WTC11 (cell line): ENCODE measurements around the gene DSTN. TPM values are rescaled to one million over a fixed set of nuclear protein-coding genes. Genes with fewer than 3 reads are reported as not detected.

Experiments
- ATAC-seq: fragments of 200-7000 bp; cut with Tn5 transposase; 2 replicates; pipeline ENCODE4 v1.10.0; 2021; ENCODE audit warnings: mild to moderate bottlenecking, moderate library complexity
- CTCF ChIA-PET: fragments of 300-600 bp; sonication (Branson Sonifier 250); formaldehyde crosslinking; loops from one replicate; lab custom pipeline; 2021; ENCODE audit warnings: antibody characterized with exemption; lab: Charles Lee
- POLR2A ChIA-PET: fragments of 350-600 bp; sonication (Branson Sonifier 250); formaldehyde crosslinking; loops from one replicate; lab custom pipeline; 2021; ENCODE audit warnings: antibody characterized with exemption; lab: Charles Lee
- DNase-seq: peaks from one replicate; pipeline ENCODE4 v3.0.0; 2021; ENCODE audit warnings: low spot score
- H3K27ac Mint-ChIP-seq: 2 replicates; pipeline ENCODE4 v1.8.0; 2021; ENCODE audit warnings: mixed read lengths
- H3K27me3 Mint-ChIP-seq: 2 replicates; pipeline ENCODE4 v1.8.0; 2021; ENCODE audit warnings: low read depth, mild to moderate bottlenecking, moderate library complexity, mixed read lengths
- H3K36me3 Mint-ChIP-seq: 2 replicates; pipeline ENCODE4 v1.8.0; 2021; ENCODE audit warnings: mixed read lengths
- H3K4me1 Mint-ChIP-seq: 2 replicates; pipeline ENCODE4 v1.8.0; 2022; ENCODE audit warnings: mixed read lengths
- H3K4me3 Mint-ChIP-seq: 2 replicates; pipeline ENCODE4 v1.8.0; 2021; ENCODE audit warnings: mild to moderate bottlenecking, moderate library complexity, mixed read lengths
- H3K9me3 Mint-ChIP-seq: 2 replicates; pipeline ENCODE4 v1.8.0; 2021; ENCODE audit warnings: mixed read lengths
- CREM ChIP-seq: sonication (generic); formaldehyde crosslinking; IDR thresholded peaks from 2 replicates; pipeline ENCODE4 v1.8.1; 2022; ENCODE audit warnings: mild to moderate bottlenecking, missing genetic modification reagents, moderate library complexity
- ESRRA ChIP-seq: sonication (generic); formaldehyde crosslinking; IDR thresholded peaks from 2 replicates; pipeline ENCODE4 v1.8.1; 2022; ENCODE audit warnings: mild to moderate bottlenecking, missing genetic modification reagents, borderline replicate concordance
- KAT7 ChIP-seq: sonication (generic); formaldehyde crosslinking; IDR thresholded peaks from 2 replicates; pipeline ENCODE4 v1.8.1; 2023; ENCODE audit warnings: missing genetic modification reagents, mild to moderate bottlenecking, borderline replicate concordance
- MYBL2 ChIP-seq: sonication (generic); formaldehyde crosslinking; IDR thresholded peaks from 2 replicates; pipeline ENCODE4 v1.8.1; 2023; ENCODE audit warnings: mild to moderate bottlenecking, moderate library complexity, missing genetic modification reagents
- RORB ChIP-seq: fragments of 250-450 bp; sonication (Bioruptor Pico); IDR thresholded peaks from 2 replicates; pipeline ENCODE4 v1.9.0; 2021; ENCODE audit warnings: mild to moderate bottlenecking
- TEAD4 ChIP-seq: sonication (generic); formaldehyde crosslinking; IDR thresholded peaks from 2 replicates; pipeline ENCODE4 v1.8.0; 2022; ENCODE audit warnings: mild to moderate bottlenecking, missing genetic modification reagents
- ZNF121 ChIP-seq: sonication (generic); formaldehyde crosslinking; IDR thresholded peaks from 2 replicates; pipeline ENCODE4 v1.8.0; 2023; ENCODE audit warnings: missing genetic modification reagents
- total RNA-seq: library from RNA; stranded (reverse); gene quantifications from 3 replicates; pipeline ENCODE4 v1.2.3, GENCODE V29; 2021
- TF ChIP-seq, protein P1 (sequence below): fragments of 250-450 bp; sonication (Bioruptor Pico); IDR thresholded peaks from 2 replicates; pipeline ENCODE4 v1.9.0; 2021; ENCODE audit warnings: mild to moderate bottlenecking
- TF ChIP-seq, protein P2 (sequence below): sonication (generic); formaldehyde crosslinking; IDR thresholded peaks from 2 replicates; pipeline ENCODE4 v1.8.0; 2023; ENCODE audit warnings: missing genetic modification reagents
- TF ChIP-seq, protein P3 (sequence below): sonication (generic); formaldehyde crosslinking; IDR thresholded peaks from 2 replicates; pipeline ENCODE4 v1.8.1; 2023; ENCODE audit warnings: mild to moderate bottlenecking, missing genetic modification reagents, borderline replicate concordance
- TF ChIP-seq, protein P4 (sequence below): sonication (generic); formaldehyde crosslinking; IDR thresholded peaks from 2 replicates; pipeline ENCODE4 v1.8.0; 2022; ENCODE audit warnings: mild to moderate bottlenecking, missing genetic modification reagents
- TF ChIP-seq, protein P5 (sequence below): sonication (generic); formaldehyde crosslinking; IDR thresholded peaks from 2 replicates; pipeline ENCODE4 v1.8.1; 2023; ENCODE audit warnings: mild to moderate bottlenecking, missing genetic modification reagents
- TF ChIP-seq, protein P6 (sequence below): sonication (generic); formaldehyde crosslinking; IDR thresholded peaks from 2 replicates; pipeline ENCODE4 v1.8.0; 2022; ENCODE audit warnings: missing genetic modification reagents
- TF ChIP-seq, protein P7 (sequence below): sonication (generic); formaldehyde crosslinking; IDR thresholded peaks from 2 replicates; pipeline ENCODE4 v1.8.0; 2022; ENCODE audit warnings: mild to moderate bottlenecking, missing genetic modification reagents
- TF ChIP-seq, protein P8 (sequence below): sonication (generic); formaldehyde crosslinking; IDR thresholded peaks from 2 replicates; pipeline ENCODE4 v1.8.1; 2022; ENCODE audit warnings: mild to moderate bottlenecking, moderate library complexity, missing genetic modification reagents
- TF ChIP-seq, protein P9 (sequence below): fragments of 250-450 bp; sonication (Bioruptor Pico); IDR thresholded peaks from 2 replicates; pipeline ENCODE4 v1.9.0; 2021; ENCODE audit warnings: moderate library complexity, mild to moderate bottlenecking, inconsistent platforms, borderline replicate concordance

Gene DSTN
- total RNA-seq, 1 experiment from 2014 or later: 153 TPM

DNA sequence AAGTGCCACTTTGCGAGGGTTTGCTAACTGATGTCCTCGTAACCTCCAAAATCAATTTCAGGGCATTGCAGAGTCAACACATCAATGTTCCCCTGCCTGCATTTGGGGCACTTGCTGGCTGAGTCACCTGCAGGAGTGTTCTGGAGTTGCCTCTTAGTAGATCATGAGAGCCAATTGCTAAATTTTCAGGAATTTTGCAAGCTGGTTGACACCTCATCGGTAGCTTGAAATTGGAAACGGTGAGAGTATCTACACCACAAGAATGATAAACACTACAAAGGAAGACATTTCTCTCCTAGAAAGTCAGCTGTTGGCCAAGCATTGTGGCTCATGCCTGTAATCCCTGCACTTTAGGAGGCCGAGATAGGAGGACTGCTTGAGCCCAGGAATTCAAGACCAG, 27.9 kb upstream of the DSTN start:
- Mint-ChIP-seq H3K9me3 (no peaks in the 10 kb centered on the region), H3K4me3 (no peak overlapping the region), H3K4me1 (peaks cover 5% of the 10 kb centered on the region), H3K27me3 (no peaks in the 10 kb centered on the region), H3K27ac (no peak overlapping the region), H3K36me3 (no peaks in the 10 kb centered on the region)
- TF ChIP-seq, protein P1, sequence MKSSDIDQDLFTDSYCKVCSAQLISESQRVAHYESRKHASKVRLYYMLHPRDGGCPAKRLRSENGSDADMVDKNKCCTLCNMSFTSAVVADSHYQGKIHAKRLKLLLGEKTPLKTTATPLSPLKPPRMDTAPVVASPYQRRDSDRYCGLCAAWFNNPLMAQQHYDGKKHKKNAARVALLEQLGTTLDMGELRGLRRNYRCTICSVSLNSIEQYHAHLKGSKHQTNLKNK: no peak
- TF ChIP-seq TEAD4 (CRISPR knock-in tag) (no peak), KAT7 (no peak), ESRRA (CRISPR knock-in tag) (no peak), RORB (CRISPR knock-in tag) (no peak), CREM (CRISPR knock-in tag) (no peak), ZNF121 (CRISPR knock-in tag) (no peak), MYBL2 (CRISPR knock-in tag) (no peak)
- TF ChIP-seq, protein P2, sequence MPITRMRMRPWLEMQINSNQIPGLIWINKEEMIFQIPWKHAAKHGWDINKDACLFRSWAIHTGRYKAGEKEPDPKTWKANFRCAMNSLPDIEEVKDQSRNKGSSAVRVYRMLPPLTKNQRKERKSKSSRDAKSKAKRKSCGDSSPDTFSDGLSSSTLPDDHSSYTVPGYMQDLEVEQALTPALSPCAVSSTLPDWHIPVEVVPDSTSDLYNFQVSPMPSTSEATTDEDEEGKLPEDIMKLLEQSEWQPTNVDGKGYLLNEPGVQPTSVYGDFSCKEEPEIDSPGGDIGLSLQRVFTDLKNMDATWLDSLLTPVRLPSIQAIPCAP (CRISPR knock-in tag): no peak
- TF ChIP-seq, protein P3, sequence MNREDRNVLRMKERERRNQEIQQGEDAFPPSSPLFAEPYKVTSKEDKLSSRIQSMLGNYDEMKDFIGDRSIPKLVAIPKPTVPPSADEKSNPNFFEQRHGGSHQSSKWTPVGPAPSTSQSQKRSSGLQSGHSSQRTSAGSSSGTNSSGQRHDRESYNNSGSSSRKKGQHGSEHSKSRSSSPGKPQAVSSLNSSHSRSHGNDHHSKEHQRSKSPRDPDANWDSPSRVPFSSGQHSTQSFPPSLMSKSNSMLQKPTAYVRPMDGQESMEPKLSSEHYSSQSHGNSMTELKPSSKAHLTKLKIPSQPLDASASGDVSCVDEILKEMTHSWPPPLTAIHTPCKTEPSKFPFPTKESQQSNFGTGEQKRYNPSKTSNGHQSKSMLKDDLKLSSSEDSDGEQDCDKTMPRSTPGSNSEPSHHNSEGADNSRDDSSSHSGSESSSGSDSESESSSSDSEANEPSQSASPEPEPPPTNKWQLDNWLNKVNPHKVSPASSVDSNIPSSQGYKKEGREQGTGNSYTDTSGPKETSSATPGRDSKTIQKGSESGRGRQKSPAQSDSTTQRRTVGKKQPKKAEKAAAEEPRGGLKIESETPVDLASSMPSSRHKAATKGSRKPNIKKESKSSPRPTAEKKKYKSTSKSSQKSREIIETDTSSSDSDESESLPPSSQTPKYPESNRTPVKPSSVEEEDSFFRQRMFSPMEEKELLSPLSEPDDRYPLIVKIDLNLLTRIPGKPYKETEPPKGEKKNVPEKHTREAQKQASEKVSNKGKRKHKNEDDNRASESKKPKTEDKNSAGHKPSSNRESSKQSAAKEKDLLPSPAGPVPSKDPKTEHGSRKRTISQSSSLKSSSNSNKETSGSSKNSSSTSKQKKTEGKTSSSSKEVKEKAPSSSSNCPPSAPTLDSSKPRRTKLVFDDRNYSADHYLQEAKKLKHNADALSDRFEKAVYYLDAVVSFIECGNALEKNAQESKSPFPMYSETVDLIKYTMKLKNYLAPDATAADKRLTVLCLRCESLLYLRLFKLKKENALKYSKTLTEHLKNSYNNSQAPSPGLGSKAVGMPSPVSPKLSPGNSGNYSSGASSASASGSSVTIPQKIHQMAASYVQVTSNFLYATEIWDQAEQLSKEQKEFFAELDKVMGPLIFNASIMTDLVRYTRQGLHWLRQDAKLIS (CRISPR knock-in tag): no peak
- TF ChIP-seq, protein P4, sequence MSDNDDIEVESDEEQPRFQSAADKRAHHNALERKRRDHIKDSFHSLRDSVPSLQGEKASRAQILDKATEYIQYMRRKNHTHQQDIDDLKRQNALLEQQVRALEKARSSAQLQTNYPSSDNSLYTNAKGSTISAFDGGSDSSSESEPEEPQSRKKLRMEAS (CRISPR knock-in tag): no peak
- TF ChIP-seq, protein P5, sequence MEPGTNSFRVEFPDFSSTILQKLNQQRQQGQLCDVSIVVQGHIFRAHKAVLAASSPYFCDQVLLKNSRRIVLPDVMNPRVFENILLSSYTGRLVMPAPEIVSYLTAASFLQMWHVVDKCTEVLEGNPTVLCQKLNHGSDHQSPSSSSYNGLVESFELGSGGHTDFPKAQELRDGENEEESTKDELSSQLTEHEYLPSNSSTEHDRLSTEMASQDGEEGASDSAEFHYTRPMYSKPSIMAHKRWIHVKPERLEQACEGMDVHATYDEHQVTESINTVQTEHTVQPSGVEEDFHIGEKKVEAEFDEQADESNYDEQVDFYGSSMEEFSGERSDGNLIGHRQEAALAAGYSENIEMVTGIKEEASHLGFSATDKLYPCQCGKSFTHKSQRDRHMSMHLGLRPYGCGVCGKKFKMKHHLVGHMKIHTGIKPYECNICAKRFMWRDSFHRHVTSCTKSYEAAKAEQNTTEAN: no peak
- TF ChIP-seq, protein P6, sequence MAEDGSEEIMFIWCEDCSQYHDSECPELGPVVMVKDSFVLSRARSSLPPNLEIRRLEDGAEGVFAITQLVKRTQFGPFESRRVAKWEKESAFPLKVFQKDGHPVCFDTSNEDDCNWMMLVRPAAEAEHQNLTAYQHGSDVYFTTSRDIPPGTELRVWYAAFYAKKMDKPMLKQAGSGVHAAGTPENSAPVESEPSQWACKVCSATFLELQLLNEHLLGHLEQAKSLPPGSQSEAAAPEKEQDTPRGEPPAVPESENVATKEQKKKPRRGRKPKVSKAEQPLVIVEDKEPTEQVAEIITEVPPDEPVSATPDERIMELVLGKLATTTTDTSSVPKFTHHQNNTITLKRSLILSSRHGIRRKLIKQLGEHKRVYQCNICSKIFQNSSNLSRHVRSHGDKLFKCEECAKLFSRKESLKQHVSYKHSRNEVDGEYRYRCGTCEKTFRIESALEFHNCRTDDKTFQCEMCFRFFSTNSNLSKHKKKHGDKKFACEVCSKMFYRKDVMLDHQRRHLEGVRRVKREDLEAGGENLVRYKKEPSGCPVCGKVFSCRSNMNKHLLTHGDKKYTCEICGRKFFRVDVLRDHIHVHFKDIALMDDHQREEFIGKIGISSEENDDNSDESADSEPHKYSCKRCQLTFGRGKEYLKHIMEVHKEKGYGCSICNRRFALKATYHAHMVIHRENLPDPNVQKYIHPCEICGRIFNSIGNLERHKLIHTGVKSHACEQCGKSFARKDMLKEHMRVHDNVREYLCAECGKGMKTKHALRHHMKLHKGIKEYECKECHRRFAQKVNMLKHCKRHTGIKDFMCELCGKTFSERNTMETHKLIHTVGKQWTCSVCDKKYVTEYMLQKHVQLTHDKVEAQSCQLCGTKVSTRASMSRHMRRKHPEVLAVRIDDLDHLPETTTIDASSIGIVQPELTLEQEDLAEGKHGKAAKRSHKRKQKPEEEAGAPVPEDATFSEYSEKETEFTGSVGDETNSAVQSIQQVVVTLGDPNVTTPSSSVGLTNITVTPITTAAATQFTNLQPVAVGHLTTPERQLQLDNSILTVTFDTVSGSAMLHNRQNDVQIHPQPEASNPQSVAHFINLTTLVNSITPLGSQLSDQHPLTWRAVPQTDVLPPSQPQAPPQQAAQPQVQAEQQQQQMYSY (CRISPR knock-in tag): no peak
- TF ChIP-seq, protein P7, sequence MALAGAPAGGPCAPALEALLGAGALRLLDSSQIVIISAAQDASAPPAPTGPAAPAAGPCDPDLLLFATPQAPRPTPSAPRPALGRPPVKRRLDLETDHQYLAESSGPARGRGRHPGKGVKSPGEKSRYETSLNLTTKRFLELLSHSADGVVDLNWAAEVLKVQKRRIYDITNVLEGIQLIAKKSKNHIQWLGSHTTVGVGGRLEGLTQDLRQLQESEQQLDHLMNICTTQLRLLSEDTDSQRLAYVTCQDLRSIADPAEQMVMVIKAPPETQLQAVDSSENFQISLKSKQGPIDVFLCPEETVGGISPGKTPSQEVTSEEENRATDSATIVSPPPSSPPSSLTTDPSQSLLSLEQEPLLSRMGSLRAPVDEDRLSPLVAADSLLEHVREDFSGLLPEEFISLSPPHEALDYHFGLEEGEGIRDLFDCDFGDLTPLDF (CRISPR knock-in tag): no peak
- TF ChIP-seq, protein P8, sequence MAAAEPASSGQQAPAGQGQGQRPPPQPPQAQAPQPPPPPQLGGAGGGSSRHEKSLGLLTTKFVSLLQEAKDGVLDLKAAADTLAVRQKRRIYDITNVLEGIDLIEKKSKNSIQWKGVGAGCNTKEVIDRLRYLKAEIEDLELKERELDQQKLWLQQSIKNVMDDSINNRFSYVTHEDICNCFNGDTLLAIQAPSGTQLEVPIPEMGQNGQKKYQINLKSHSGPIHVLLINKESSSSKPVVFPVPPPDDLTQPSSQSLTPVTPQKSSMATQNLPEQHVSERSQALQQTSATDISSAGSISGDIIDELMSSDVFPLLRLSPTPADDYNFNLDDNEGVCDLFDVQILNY: no peak
- TF ChIP-seq, protein P9, sequence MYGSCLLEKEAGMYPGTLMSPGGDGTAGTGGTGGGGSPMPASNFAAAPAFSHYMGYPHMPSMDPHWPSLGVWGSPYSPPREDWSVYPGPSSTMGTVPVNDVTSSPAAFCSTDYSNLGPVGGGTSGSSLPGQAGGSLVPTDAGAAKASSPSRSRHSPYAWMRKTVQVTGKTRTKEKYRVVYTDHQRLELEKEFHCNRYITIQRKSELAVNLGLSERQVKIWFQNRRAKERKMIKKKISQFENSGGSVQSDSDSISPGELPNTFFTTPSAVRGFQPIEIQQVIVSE (CRISPR knock-in tag): no peak
- CTCF ChIA-PET: interaction anchor here (0.5 to 1.6 kb wide), 2 partner anchors 28 to 140 kb away, joined by 4 read pairs; partner anchors contain the start of gene DSTN
- no peak for DNase-seq
- no peak for ATAC-seq
- POLR2A ChIA-PET: no interaction called here
